Activated B cell treated with CpG ODN at 0.5 μM for 24 hours (primary cell): ENCODE measurements around the gene CCNQ. TPM values are rescaled to one million over a fixed set of nuclear protein-coding genes. Genes with fewer than 3 reads are reported as not detected.

Experiments
- ATAC-seq: fragments of 200-7000 bp; cut with Tn5 transposase; one replicate; pipeline ENCODE4 v1.10.0; 2021; ENCODE audit warnings: low read depth, mild to moderate bottlenecking, moderate library complexity
- CTCF ChIA-PET: fragments of 350-600 bp; sonication (Branson Sonifier 250); formaldehyde crosslinking; loops from one replicate; lab custom pipeline; 2021; ENCODE audit warnings: antibody characterized with exemption; lab: Charles Lee
- POLR2A ChIA-PET: fragments of 350-600 bp; sonication (Branson Sonifier 250); formaldehyde crosslinking; loops from one replicate; lab custom pipeline; 2021; ENCODE audit warnings: antibody characterized with exemption; lab: Charles Lee
- DNase-seq: peaks from one replicate; pipeline ENCODE4 v3.0.0; 2022
- H3K27ac Mint-ChIP-seq: one replicate; pipeline ENCODE4 v1.8.0; 2020; ENCODE audit warnings: mixed read lengths
- H3K27me3 Mint-ChIP-seq: one replicate; pipeline ENCODE4 v1.8.0; 2021; ENCODE audit warnings: mixed read lengths
- H3K36me3 Mint-ChIP-seq: one replicate; pipeline ENCODE4 v1.8.0; 2021; ENCODE audit warnings: low read depth, mixed read lengths
- H3K4me1 Mint-ChIP-seq: one replicate; pipeline ENCODE4 v1.8.0; 2021; ENCODE audit warnings: mixed read lengths
- H3K4me3 Mint-ChIP-seq: one replicate; pipeline ENCODE4 v1.8.0; 2020; ENCODE audit warnings: mild to moderate bottlenecking, mixed read lengths
- H3K9me3 Mint-ChIP-seq: one replicate; pipeline ENCODE4 v1.8.0; 2020; ENCODE audit warnings: mixed read lengths
- intact Hi-C: fragments of 100-400 bp; cut with micrococcal nuclease; formaldehyde crosslinking; loops from one replicate; pipeline ENCODE4 v1.15.1; 2024
- total RNA-seq: library from RNA; stranded (reverse); gene quantifications from 2 replicates; pipeline ENCODE4 v1.2.3, GENCODE V29; 2022
- TF ChIP-seq, protein P1 (sequence below): fragments of 200-600 bp; IDR thresholded peaks from one replicate; pipeline ENCODE4 v1.8.0; 2022; ENCODE audit warnings: antibody characterized with exemption, mild to moderate bottlenecking

Gene CCNQ
- total RNA-seq, 1 donor from 2014 or later = 25.8 TPM

- H3K4me1 Mint-ChIP-seq = peaks cover 15% of the 10 kb centered on the region
- intact Hi-C loops = loop anchor here (10.0 kb wide), 1 partner anchor 47 kb away; the partner anchor contains the start of gene CCNQ
- H3K36me3 Mint-ChIP-seq = no peaks in the 10 kb centered on the region
- ChIA-PET CTCF (no interaction called here), POLR2A (no interaction called here)
- no peak overlapping the region for H3K4me3 Mint-ChIP-seq
- TF ChIP-seq, protein P1, sequence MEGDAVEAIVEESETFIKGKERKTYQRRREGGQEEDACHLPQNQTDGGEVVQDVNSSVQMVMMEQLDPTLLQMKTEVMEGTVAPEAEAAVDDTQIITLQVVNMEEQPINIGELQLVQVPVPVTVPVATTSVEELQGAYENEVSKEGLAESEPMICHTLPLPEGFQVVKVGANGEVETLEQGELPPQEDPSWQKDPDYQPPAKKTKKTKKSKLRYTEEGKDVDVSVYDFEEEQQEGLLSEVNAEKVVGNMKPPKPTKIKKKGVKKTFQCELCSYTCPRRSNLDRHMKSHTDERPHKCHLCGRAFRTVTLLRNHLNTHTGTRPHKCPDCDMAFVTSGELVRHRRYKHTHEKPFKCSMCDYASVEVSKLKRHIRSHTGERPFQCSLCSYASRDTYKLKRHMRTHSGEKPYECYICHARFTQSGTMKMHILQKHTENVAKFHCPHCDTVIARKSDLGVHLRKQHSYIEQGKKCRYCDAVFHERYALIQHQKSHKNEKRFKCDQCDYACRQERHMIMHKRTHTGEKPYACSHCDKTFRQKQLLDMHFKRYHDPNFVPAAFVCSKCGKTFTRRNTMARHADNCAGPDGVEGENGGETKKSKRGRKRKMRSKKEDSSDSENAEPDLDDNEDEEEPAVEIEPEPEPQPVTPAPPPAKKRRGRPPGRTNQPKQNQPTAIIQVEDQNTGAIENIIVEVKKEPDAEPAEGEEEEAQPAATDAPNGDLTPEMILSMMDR = no peak
- no peak overlapping the region for H3K27ac Mint-ChIP-seq
- peaks cover 15% of the 10 kb centered on the region for H3K27me3 Mint-ChIP-seq
- no peaks in the 10 kb centered on the region for H3K9me3 Mint-ChIP-seq
- ATAC-seq (peak; percentile 6), DNase-seq (no peak)
Observed at GRCh38 chrX:153642051-153642654, 43.2 kb upstream of the CCNQ start.

- ATAC-seq (no peak), DNase-seq (no peak)
- intact Hi-C loops = loop anchor here (10.0 kb wide), 1 partner anchor 47 kb away; the partner anchor contains the start of gene CCNQ
- POLR2A ChIA-PET = interaction anchor here (0.5 kb wide), 1 partner anchor 39 kb away, joined by 3 read pairs; no protein-coding TSS in a partner anchor
- CTCF ChIA-PET = no interaction called here
- Mint-ChIP-seq H3K27ac (no peak overlapping the region), H3K4me3 (peak overlapping the region; percentile 24), H3K36me3 (no peaks in the 10 kb centered on the region), H3K27me3 (peaks cover 15% of the 10 kb centered on the region), H3K4me1 (peaks cover 15% of the 10 kb centered on the region), H3K9me3 (no peaks in the 10 kb centered on the region)
- TF ChIP-seq, protein P1 = no peak
Observed at GRCh38 chrX:153641627-153642026, 42.7 kb upstream of the CCNQ start.

DNA sequence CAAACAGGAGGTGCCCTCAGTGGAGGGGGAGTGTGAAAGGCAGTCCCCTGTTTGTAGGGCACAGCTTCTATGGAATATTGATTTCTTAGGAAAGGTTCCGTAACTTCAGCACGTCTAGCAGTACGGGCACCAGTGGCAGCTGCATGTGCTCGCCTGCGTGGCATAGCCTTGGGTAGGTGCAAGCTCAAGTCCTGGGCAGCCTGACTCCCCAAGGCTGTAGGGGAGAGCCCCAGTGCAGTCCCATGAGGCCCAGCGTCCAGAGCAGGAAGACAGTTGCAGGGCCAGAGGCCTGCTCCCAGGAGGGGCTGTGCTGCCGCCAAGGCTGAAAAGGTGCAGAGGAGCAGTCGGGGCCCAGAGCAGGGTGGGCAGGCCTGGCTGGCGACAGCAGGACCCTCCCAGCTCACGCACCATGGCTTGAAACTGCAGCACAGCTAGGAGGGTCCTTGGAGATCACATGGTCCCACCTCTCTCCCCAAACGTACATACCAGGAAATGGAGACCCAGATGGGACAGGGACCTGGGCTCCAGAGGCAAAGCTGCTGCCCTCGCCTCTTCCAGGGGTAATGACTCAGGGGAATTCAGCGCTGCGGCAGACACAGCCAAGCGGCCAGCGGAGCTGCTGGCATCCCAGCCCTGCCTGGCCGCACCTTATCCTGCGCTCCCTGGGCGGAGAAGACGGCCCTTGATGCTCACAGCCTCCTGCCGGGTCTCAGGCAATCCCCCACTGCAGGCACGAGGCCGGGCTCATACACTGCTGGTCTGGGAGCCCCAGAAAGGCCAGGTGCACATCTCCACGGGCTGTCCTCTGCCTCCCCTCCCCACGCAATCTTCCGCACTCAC, 42.0 kb upstream of the CCNQ start:
- Mint-ChIP-seq H3K36me3 (no peaks in the 10 kb centered on the region), H3K9me3 (no peaks in the 10 kb centered on the region), H3K27ac (no peak overlapping the region), H3K27me3 (peaks cover 15% of the 10 kb centered on the region), H3K4me1 (peaks cover 15% of the 10 kb centered on the region), H3K4me3 (peak overlapping the region; percentile 24)
- ChIA-PET CTCF (interaction anchor here (0.8 kb wide), 1 partner anchor 101 kb away, joined by 4 read pairs; no protein-coding TSS in a partner anchor), POLR2A (interaction anchor here (0.5 kb wide), 1 partner anchor 39 kb away, joined by 3 read pairs; no protein-coding TSS in a partner anchor)
- TF ChIP-seq, protein P1 = no peak
- intact Hi-C loops = loop anchor here (10.0 kb wide), 1 partner anchor 46 kb away; the partner anchor contains the start of gene CCNQ
- DNase-seq (no peak), ATAC-seq (no peak)

GRCh38 chrX:153640045-153640686, 41.2 kb upstream of the CCNQ start:
- Mint-ChIP-seq H3K36me3 (no peaks in the 10 kb centered on the region), H3K9me3 (no peaks in the 10 kb centered on the region), H3K27me3 (peaks cover 13% of the 10 kb centered on the region), H3K4me3 (no peak overlapping the region), H3K27ac (no peak overlapping the region), H3K4me1 (peaks cover 15% of the 10 kb centered on the region)
- DNase-seq (no peak), ATAC-seq (no peak)
- intact Hi-C loops = loop anchor here (10.0 kb wide), 1 partner anchor 45 kb away; the partner anchor contains the start of gene CCNQ
- ChIA-PET POLR2A (no interaction called here), CTCF (interaction anchor here (0.8 kb wide), 1 partner anchor 101 kb away, joined by 4 read pairs; no protein-coding TSS in a partner anchor)
- TF ChIP-seq, protein P1 = no peak
